GM19099 (cell line): ENCODE results near the gene IQCE.

Experiments
- POLR2A ChIP-seq: IDR thresholded peaks from 3 replicates; pipeline ENCODE4 v1.6.1; 2011; ENCODE audit warnings: low read depth; ENCODE audit not compliant: insufficient read length; ENCODE audit errors: extremely low read depth

Gene IQCE

GRCh38 chr7:2541291-2542010, 17.3 kb upstream of the IQCE start:
- no peak for TF ChIP-seq POLR2A

DNA sequence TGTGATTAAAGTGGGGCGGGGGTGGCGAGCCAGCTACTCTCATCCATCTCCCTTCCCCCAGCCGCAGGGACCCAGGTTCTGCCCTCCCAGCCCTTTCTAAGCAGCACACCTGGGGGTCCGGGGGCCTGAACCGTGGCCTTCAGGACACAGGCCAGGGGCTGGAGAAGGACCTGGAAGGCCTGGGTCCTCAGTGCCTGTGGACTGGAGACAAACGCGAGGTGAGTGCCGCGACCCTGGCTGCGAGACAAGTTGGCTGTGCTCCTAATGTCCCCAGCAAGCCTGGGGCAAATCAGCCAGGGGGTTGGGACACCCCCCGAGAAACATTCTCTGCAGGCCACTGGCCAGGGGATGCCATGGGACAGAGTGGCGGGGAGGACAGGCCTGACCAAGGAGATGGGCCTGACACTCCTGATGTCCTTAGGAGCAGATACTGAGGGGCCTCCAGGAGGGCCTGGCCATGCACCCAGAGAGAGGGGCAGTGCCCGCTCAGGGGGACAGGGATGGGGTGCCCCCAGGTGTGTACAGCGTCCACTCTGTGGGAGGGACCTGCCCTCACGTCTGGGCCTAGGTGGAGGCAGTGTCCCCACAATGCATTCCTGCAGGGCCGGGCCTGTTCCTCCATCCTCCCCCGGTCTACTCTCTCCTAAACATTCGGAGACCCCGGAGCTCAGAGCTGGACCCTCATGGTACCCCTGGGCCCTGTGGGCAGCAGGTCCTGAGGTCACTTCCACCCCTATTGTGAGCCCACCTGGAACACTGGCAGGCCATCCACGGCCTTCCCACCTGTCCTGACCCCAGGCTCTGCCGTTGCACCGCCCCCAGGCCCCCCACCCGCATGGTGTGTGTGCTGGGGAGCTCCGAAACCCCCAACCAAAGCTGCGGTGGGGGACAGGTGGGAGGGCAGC, 16.5 kb upstream of the IQCE start:
- TF ChIP-seq POLR2A: no peak

DNA sequence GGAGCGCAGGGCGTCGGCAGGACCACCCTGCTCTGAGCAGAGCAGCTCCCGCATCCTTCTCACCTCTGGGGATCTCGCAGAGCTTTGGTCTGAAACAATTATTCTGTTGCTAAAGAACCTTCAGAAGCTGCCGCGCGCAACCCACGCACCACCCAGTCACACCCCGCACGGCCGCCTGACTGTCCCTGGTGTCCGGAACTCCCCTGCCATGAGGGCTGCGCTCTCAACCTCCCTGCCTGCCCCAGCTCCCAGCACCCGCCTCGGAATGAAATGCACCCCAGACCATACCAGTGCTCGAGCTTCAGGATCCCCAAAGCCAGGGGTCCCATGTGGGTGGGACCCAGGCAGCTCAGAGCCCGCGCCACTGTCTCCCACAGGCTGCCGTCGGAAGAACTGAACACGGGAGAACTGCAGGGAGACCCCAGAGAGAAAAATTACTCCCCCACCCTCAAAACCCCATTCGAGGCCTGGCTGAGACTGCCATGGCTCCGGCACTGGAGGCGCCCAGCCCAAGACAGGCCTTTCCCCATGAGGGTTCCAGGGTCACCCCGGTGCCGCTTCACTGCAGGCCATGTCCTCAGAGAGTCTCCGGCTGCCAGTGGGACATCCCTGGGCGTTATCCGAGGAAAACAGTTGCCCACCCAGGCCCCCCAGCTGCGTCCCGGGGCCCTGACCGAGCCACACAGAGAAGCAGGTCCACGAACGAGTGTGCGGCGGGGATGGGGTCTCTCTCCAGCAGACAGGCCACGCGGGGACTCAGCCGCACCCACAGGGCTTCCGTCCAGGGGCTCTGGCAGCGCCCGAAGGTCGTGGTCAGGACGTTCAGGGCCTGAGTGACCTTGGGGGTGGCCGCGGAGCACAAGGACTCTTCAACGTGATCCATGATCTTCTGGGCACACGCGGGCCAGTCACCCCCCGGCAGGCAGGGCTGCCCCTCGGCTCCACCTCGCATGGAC, 15.6 kb upstream of the IQCE start:
- TF ChIP-seq POLR2A: no peak

GRCh38 chr7:2544541-2545188, 14.1 kb upstream of the IQCE start:
- no peak for TF ChIP-seq POLR2A

DNA sequence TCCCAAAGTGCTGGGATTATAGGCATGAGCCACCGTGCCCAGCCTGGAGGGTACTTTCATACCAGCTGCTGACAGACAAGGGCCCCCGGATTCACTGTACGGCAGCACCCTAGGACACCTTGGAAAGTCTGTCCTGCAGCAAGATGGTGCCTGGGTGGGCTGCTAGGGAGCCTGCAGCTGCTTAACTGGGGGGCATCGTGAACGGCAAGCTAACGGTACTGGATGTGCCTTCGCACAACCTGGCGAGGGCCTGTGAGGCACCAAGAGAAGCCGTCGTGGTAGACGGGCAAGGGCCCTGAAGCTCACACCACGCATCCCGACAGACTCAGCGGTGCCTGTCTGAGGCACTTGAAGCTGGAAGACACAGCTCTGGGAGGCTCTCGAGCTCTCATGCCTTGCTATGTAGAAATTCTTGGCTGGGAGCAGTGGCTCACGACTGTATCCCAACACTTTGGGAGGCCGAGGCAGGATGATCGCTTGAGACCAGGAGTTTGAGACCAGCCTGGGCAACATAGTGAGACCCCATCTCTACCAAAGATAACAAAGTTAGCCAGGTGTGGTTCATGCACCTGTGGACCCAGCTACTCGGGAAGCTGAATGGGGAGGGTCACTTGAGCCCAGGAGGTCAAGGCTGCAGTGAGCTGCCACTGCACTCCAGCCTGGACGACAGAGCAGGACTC, 12.9 kb upstream of the IQCE start:
- no peak for TF ChIP-seq POLR2A

- no peak for TF ChIP-seq POLR2A
Observed at GRCh38 chr7:2546776-2547586, 11.8 kb upstream of the IQCE start.

- no peak for TF ChIP-seq POLR2A
Observed at GRCh38 chr7:2551418-2551817, 7.4 kb upstream of the IQCE start.

GRCh38 chr7:2553108-2553507, 5.7 kb upstream of the IQCE start:
- TF ChIP-seq POLR2A: no peak

DNA sequence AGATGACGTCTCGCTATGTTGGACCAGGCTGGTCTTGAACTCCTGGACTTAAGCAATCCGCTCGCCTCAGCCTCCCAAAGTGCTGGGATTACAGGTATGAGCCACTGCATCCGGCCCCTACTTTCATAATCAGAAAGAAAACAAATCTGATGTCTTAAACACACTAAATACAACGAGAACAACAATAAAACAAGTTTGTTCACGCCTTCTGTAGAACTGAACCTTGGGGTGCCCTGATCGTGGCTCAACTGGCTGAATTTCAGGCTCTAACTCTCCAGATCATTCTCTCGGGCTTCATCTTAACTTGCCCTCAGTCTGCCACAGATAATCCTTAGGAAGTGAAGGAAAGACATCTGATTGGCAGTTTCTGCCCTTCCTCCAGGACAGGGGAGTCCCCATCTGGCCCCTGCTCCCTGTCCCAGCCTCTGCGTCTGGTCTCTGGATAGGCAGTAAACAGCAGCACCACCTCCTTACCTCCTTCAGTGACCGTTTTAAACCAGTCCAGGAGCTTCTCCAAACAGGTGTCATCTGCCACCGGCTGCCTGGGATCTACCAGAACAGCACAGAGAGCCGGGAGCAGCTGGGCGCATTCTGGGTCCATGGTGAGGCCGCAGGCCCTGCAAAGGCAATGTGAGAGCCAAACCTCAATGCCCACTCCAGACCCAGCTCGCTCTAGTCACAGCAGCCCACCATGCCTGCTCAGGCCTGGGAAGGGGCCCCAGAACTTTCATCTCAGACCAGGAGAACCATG, 4.8 kb upstream of the IQCE start:
- no peak for TF ChIP-seq POLR2A

- TF ChIP-seq POLR2A: no peak
Observed at GRCh38 chr7:2554661-2555111, 4.1 kb upstream of the IQCE start.

GRCh38 chr7:2555121-2556052, 3.4 kb upstream of the IQCE start, which contains the start of gene BRAT1:
TSS of gene BRAT1 (minus strand) at chr7:2555524. CDS start at chr7:2554431, 1,093 bp downstream.
- TF ChIP-seq POLR2A: peak; percentile 87
